K562 treated with DMSO at 1 percent for 4 hours (cell line): Measurements from ENCODE around the gene GZMH. TPM values are rescaled to one million over a fixed set of nuclear protein-coding genes. Genes with fewer than 3 reads are reported as not detected.

Experiments
- total RNA-seq: library from RNA; unstranded; fragments of 300-600 nt; gene quantifications from 2 replicates; pipeline ENCODE4 v1.2.3, GENCODE V29; 2022; ENCODE audit not compliant: insufficient read depth

GZMH gene
- total RNA-seq = 2.0 TPM in 1 of 2 replicates, not detected in the other

GRCh38 chr14:24609655-24610344 lies at the start of gene GZMH:
Gene GZMH, minus strand, starts transcription at chr14:24609685. Its CDS starts 72 bp downstream, at chr14:24609613.

GRCh38 chr14:24634158-24634557 lies 24.7 kb upstream of the GZMH start, which contains the start of gene GZMB:
Gene GZMB, minus strand, starts transcription at chr14:24634190. Its CDS starts 30 bp downstream, at chr14:24634160.

GRCh38 chr14:24576182-24576581 lies 33.3 kb downstream of the GZMH start, which contains the start of gene CTSG:
Gene CTSG, minus strand, starts transcription at chr14:24576250. Its CDS starts 27 bp downstream, at chr14:24576223.

Other genes starting within 250 kb of the GZMH start
- 2.9 and 5.1 TPM in 2 replicates for gene NFATC4, start 241.5 kb downstream of the GZMH start, total RNA-seq
- 0.94 and 1.3 TPM in 2 replicates for gene NYNRIN, start 210.7 kb downstream of the GZMH start, total RNA-seq
- 0.71 TPM in 1 of 2 replicates, not detected in the other for gene CBLN3, start 180.0 kb downstream of the GZMH start, total RNA-seq
- 24.9 and 30.8 TPM in 2 replicates for gene KHNYN, start 179.7 kb downstream of the GZMH start, total RNA-seq
- gene SDR39U1, start 166.9 kb downstream of the GZMH start, total RNA-seq = 51.9 and 69.4 TPM in 2 replicates
- not detected in 2 replicates for gene CMA1, start 101.4 kb downstream of the GZMH start, total RNA-seq
- not detected in 2 replicates for gene CTSG, start 33.4 kb downstream of the GZMH start, total RNA-seq
- not detected in 2 replicates for gene GZMB, start 24.5 kb upstream of the GZMH start, total RNA-seq